HEK293T (cell line): Measurements from ENCODE around the gene KIF16B.

Experiments
- CTCF ChIA-PET: fragments of 350-600 bp; formaldehyde crosslinking; extraction: SDS; loops from one replicate; lab custom pipeline; 2021; ENCODE audit warnings: antibody characterized with exemption, inconsistent platforms; lab: Yijun Ruan, JAX
- POLR2A ChIA-PET: fragments of 350-600 bp; formaldehyde crosslinking; extraction: SDS; loops from one replicate; lab custom pipeline; 2020; ENCODE audit warnings: antibody characterized with exemption, inconsistent platforms; lab: Yijun Ruan, JAX
- DNase-seq: peaks from one replicate; pipeline ENCODE4 v3.0.0; 2012; ENCODE audit warnings: mixed read lengths; ENCODE audit errors: extremely low spot score
- ARNT ChIP-seq: fragments of 450-650 bp; IDR thresholded peaks from 2 replicates; pipeline ENCODE4 v1.6.1; 2017; ENCODE audit warnings: mild to moderate bottlenecking
- BHLHE40 ChIP-seq: fragments of 450-650 bp; IDR thresholded peaks from 2 replicates; pipeline ENCODE4 v1.6.1; 2016; ENCODE audit warnings: mild to moderate bottlenecking, moderate library complexity, borderline replicate concordance
- CTBP1 ChIP-seq: fragments of 450-650 bp; IDR thresholded peaks from 2 replicates; pipeline ENCODE4 v1.6.1; 2016; ENCODE audit warnings: borderline replicate concordance
- ELF4 ChIP-seq: fragments of 450-650 bp; IDR thresholded peaks from 2 replicates; pipeline ENCODE4 v1.6.1; 2017; ENCODE audit warnings: antibody characterized with exemption
- FOXA1 ChIP-seq: fragments of 450-650 bp; IDR thresholded peaks from 2 replicates; pipeline ENCODE4 v1.6.1; 2016; ENCODE audit warnings: mild to moderate bottlenecking
- FOXK2 ChIP-seq: fragments of 450-650 bp; IDR thresholded peaks from 2 replicates; pipeline ENCODE4 v1.6.1; 2016; ENCODE audit warnings: mild to moderate bottlenecking
- FOXM1 ChIP-seq: fragments of 450-650 bp; IDR thresholded peaks from 2 replicates; pipeline ENCODE4 v1.6.1; 2017; ENCODE audit warnings: mild to moderate bottlenecking, borderline replicate concordance
- HDGF ChIP-seq: fragments of 450-650 bp; IDR thresholded peaks from 2 replicates; pipeline ENCODE4 v1.6.1; 2017; ENCODE audit warnings: antibody characterized with exemption, borderline replicate concordance
- L3MBTL2 ChIP-seq: fragments of 450-650 bp; conservative IDR thresholded peaks from 2 replicates; pipeline ENCODE4 v1.6.1; 2016; ENCODE audit warnings: mild to moderate bottlenecking
- LEF1 ChIP-seq: fragments of 450-650 bp; IDR thresholded peaks from 2 replicates; pipeline ENCODE4 v1.6.1; 2017; ENCODE audit warnings: mild to moderate bottlenecking, borderline replicate concordance
- NFRKB ChIP-seq: fragments of 450-650 bp; IDR thresholded peaks from 2 replicates; pipeline ENCODE4 v1.6.1; 2016; ENCODE audit warnings: mild to moderate bottlenecking, moderate library complexity
- PKNOX1 ChIP-seq: fragments of 450-650 bp; IDR thresholded peaks from 2 replicates; pipeline ENCODE4 v1.6.1; 2016
- SP1 ChIP-seq: fragments of 450-650 bp; IDR thresholded peaks from 2 replicates; pipeline ENCODE4 v1.6.1; 2017
- SUZ12 ChIP-seq: fragments of 450-650 bp; IDR thresholded peaks from 2 replicates; pipeline ENCODE4 v1.6.1; 2016; ENCODE audit warnings: mild to moderate bottlenecking
- TARDBP ChIP-seq: fragments of 450-650 bp; IDR thresholded peaks from 2 replicates; pipeline ENCODE4 v1.6.1; 2016
- ZNF384 ChIP-seq: fragments of 450-650 bp; IDR thresholded peaks from 2 replicates; pipeline ENCODE4 v1.6.1; 2016

KIF16B gene

GRCh38 chr20:16616317-16616716 lies 43.1 kb upstream of the KIF16B start:
- POLR2A ChIA-PET, result no interaction called here
- CTCF ChIA-PET, result no interaction called here
- TF ChIP-seq ELF4 (no peak), HDGF (no peak), SP1 (no peak), NFRKB (no peak), BHLHE40 (no peak), TARDBP (no peak), LEF1 (no peak), CTBP1 (no peak), PKNOX1 (no peak), ZNF384 (no peak), FOXK2 (no peak), L3MBTL2 (no peak), SUZ12 (no peak), FOXM1 (no peak), ARNT (no peak), FOXA1 (no peak)
- DNase-seq, result no peak

- no peak for TF ChIP-seq SP1
- TF ChIP-seq ELF4, result no peak
- no peak for TF ChIP-seq FOXK2
- TF ChIP-seq TARDBP, result no peak
- no peak for TF ChIP-seq NFRKB
- no peak for TF ChIP-seq LEF1
- no peak for TF ChIP-seq FOXA1
- no peak for TF ChIP-seq FOXM1
- no peak for TF ChIP-seq CTBP1
- no peak for TF ChIP-seq PKNOX1
- no peak for TF ChIP-seq HDGF
- no peak for TF ChIP-seq ZNF384
- TF ChIP-seq SUZ12, result no peak
- no peak for TF ChIP-seq L3MBTL2
- ChIA-PET POLR2A (no interaction called here), CTCF (no interaction called here)
- no peak for DNase-seq
Observed at GRCh38 chr20:16615199-16615598, 42.0 kb upstream of the KIF16B start.

- no peak for DNase-seq
- ChIA-PET CTCF (no interaction called here), POLR2A (no interaction called here)
- TF ChIP-seq HDGF (no peak), FOXM1 (no peak), LEF1 (no peak), CTBP1 (no peak), ZNF384 (no peak), PKNOX1 (no peak)
Observed at GRCh38 chr20:16613954-16614353, 40.7 kb upstream of the KIF16B start.

GRCh38 chr20:16612706-16613105 lies 39.5 kb upstream of the KIF16B start:
- ChIA-PET CTCF (no interaction called here), POLR2A (no interaction called here)
- no peak for TF ChIP-seq FOXM1
- DNase-seq, result no peak

- TF ChIP-seq CTBP1 (no peak), NFRKB (no peak), SUZ12 (no peak), BHLHE40 (no peak), SP1 (no peak), FOXA1 (no peak), HDGF (no peak), PKNOX1 (no peak), FOXM1 (no peak), ARNT (no peak), L3MBTL2 (no peak)
- no peak for DNase-seq
- ChIA-PET CTCF (no interaction called here), POLR2A (no interaction called here)
Observed at GRCh38 chr20:16611817-16612216, 38.6 kb upstream of the KIF16B start.

GRCh38 chr20:16609066-16609465 lies 35.8 kb upstream of the KIF16B start:
- CTCF ChIA-PET, result no interaction called here
- DNase-seq, result no peak
- no peak for TF ChIP-seq FOXM1
- TF ChIP-seq SP1, result no peak
- TF ChIP-seq BHLHE40, result no peak
- TF ChIP-seq ZNF384, result no peak
- TF ChIP-seq LEF1, result no peak
- TF ChIP-seq ARNT, result no peak
- TF ChIP-seq HDGF, result no peak
- no peak for TF ChIP-seq FOXK2
- TF ChIP-seq ELF4, result no peak
- POLR2A ChIA-PET, result no interaction called here
